Measurements from ENCODE around the gene AFF3. TPM values are rescaled to one million over a fixed set of nuclear protein-coding genes. Genes with fewer than 3 reads are reported as not detected.

The AFF3 gene
- polyA plus RNA-seq, 1 donor (not counting 4 experiments of a cell fraction or from before 2014, with no cell fraction given), result not detected

- FAIRE-seq (no peak), DNase-seq (ENCODE audit: low read depth, low spot score) (no peak)
- H3K9me1 ChIP-seq (ENCODE audit: control insufficient read depth, extremely low read depth, insufficient read depth, low read length), result no peaks in the 10 kb centered on the region
- no peak overlapping the region for H2AFZ ChIP-seq (ENCODE audit: control insufficient read depth, low read length)
- no peak for TF ChIP-seq CTCF (optimal IDR thresholded peaks at IDR 0.05 in 1 of 3, IDR thresholded peaks at IDR 0.05 in 1 of 3, conservative IDR thresholded peaks at IDR 0.05 in 1 of 3; ENCODE audit: extremely low read depth in 1 of 3, insufficient read depth in 2 of 3, low read length in 3 of 3)
- no peak for TF ChIP-seq EZH2 (IDR thresholded peaks at IDR 0.05; ENCODE audit: low read length)
- dilution Hi-C loops (cut with MboI; ENCODE audit: extremely low pct_ligation_motif_present, low sequenced_read_pairs), result no loop called here
- H3K9ac ChIP-seq (ENCODE audit: control insufficient read depth, extremely low read depth, insufficient read depth, low read length), result no peak overlapping the region
- H3K79me2 ChIP-seq (ENCODE audit: control insufficient read depth, insufficient read depth, low read length), result no peaks in the 10 kb centered on the region
- H3K27ac ChIP-seq (ENCODE audit: control insufficient read depth, insufficient read depth, low read length), result no peak overlapping the region
- no peaks in the 10 kb centered on the region for H4K20me1 ChIP-seq (ENCODE audit: control insufficient read depth, extremely low read depth, insufficient read depth, low read length)
- H3K27me3 ChIP-seq (ENCODE audit: control insufficient read depth, extremely low read depth, insufficient read depth, low read length), result peaks cover 10% of the 10 kb centered on the region
- no peak overlapping the region for H3K4me2 ChIP-seq (ENCODE audit: control insufficient read depth, extremely low read depth, insufficient read depth, low read depth, low read length)
- no peaks in the 10 kb centered on the region for H3K4me1 ChIP-seq (ENCODE audit: control insufficient read depth, extremely low read depth, insufficient read depth, low read length)
- no peaks in the 10 kb centered on the region for H3K36me3 ChIP-seq (ENCODE audit: control insufficient read depth in 2 of 2, extremely low read depth in 1 of 2, insufficient read depth in 2 of 2, low read length in 2 of 2)
- H3K9me3 ChIP-seq (ENCODE audit: control insufficient read depth, low read depth, low read length), result no peaks in the 10 kb centered on the region
- H3K4me3 ChIP-seq (ENCODE audit: control insufficient read depth in 2 of 3, extremely low read depth in 1 of 3, insufficient read depth in 2 of 3, low read depth in 1 of 3, low read length in 3 of 3), result no peak overlapping the region
Measured at GRCh38 chr2:99550368-99550767, 592.0 kb downstream of the AFF3 start.

- Histone ChIP-seq H3K4me1 (ENCODE audit: control insufficient read depth, extremely low read depth, insufficient read depth, low read length) (no peaks in the 10 kb centered on the region), H3K27ac (ENCODE audit: control insufficient read depth, insufficient read depth, low read length) (no peak overlapping the region), H3K4me2 (ENCODE audit: control insufficient read depth, extremely low read depth, insufficient read depth, low read depth, low read length) (no peak overlapping the region), H2AFZ (ENCODE audit: control insufficient read depth, low read length) (no peak overlapping the region), H4K20me1 (ENCODE audit: control insufficient read depth, extremely low read depth, insufficient read depth, low read length) (no peaks in the 10 kb centered on the region), H3K9me1 (ENCODE audit: control insufficient read depth, extremely low read depth, insufficient read depth, low read length) (no peaks in the 10 kb centered on the region), H3K27me3 (ENCODE audit: control insufficient read depth, extremely low read depth, insufficient read depth, low read length) (no peaks in the 10 kb centered on the region), H3K9ac (ENCODE audit: control insufficient read depth, extremely low read depth, insufficient read depth, low read length) (no peak overlapping the region), H3K36me3 (ENCODE audit: control insufficient read depth in 2 of 2, extremely low read depth in 1 of 2, insufficient read depth in 2 of 2, low read length in 2 of 2) (no peaks in the 10 kb centered on the region), H3K9me3 (ENCODE audit: control insufficient read depth, low read depth, low read length) (no peaks in the 10 kb centered on the region), H3K4me3 (ENCODE audit: control insufficient read depth in 2 of 3, extremely low read depth in 1 of 3, insufficient read depth in 2 of 3, low read depth in 1 of 3, low read length in 3 of 3) (no peak overlapping the region), H3K79me2 (ENCODE audit: control insufficient read depth, insufficient read depth, low read length) (no peaks in the 10 kb centered on the region)
- FAIRE-seq (no peak), DNase-seq (ENCODE audit: low read depth, low spot score) (no peak)
- dilution Hi-C loops (cut with MboI; ENCODE audit: extremely low pct_ligation_motif_present, low sequenced_read_pairs), result no loop called here
- TF ChIP-seq CTCF (optimal IDR thresholded peaks at IDR 0.05 in 1 of 3, IDR thresholded peaks at IDR 0.05 in 1 of 3, conservative IDR thresholded peaks at IDR 0.05 in 1 of 3; ENCODE audit: extremely low read depth in 1 of 3, insufficient read depth in 2 of 3, low read length in 3 of 3), result no peak
- no peak for TF ChIP-seq EZH2 (IDR thresholded peaks at IDR 0.05; ENCODE audit: low read length)
Measured at GRCh38 chr2:99545604-99546003, 596.8 kb downstream of the AFF3 start.

All from keratinocyte (primary cell).